ENCODE data around the gene TRMT10A.

Gene TRMT10A

GRCh38 chr4:99563310-99564186 lies at the start of gene TRMT10A:
TRMT10A (minus strand) TSS chr4:99564039; CDS start chr4:99559338, 4,701 bp downstream.
- peak; percentile 94 for DNase-seq

- no peak for DNase-seq
Observed at GRCh38 chr4:99612704-99613103, 48.9 kb upstream of the TRMT10A start.

- DNase-seq = no peak
Observed at GRCh38 chr4:99612281-99612680, 48.4 kb upstream of the TRMT10A start.

GRCh38 chr4:99610605-99611175 lies 46.9 kb upstream of the TRMT10A start:
- DNase-seq = no peak

GRCh38 chr4:99608417-99608816 lies 44.6 kb upstream of the TRMT10A start:
- DNase-seq = no peak

- DNase-seq = no peak
Observed at GRCh38 chr4:99606716-99607115, 42.9 kb upstream of the TRMT10A start.

GRCh38 chr4:99594818-99595217 lies 31.0 kb upstream of the TRMT10A start:
- DNase-seq = no peak

- no peak for DNase-seq
Observed at GRCh38 chr4:99593781-99594641, 30.2 kb upstream of the TRMT10A start.

- DNase-seq = no peak
Observed at GRCh38 chr4:99591757-99592156, 27.9 kb upstream of the TRMT10A start.

- DNase-seq = no peak
Observed at GRCh38 chr4:99587803-99588202, 24.0 kb upstream of the TRMT10A start.

GRCh38 chr4:99587309-99587708 lies 23.5 kb upstream of the TRMT10A start:
- no peak for DNase-seq

- DNase-seq = no peak
Observed at GRCh38 chr4:99586797-99587196, 23.0 kb upstream of the TRMT10A start.

GRCh38 chr4:99586322-99586721 lies 22.5 kb upstream of the TRMT10A start:
- DNase-seq = no peak

GRCh38 chr4:99585516-99585915 lies 21.7 kb upstream of the TRMT10A start:
- no peak for DNase-seq

GRCh38 chr4:99578714-99579113 lies 14.9 kb upstream of the TRMT10A start:
- DNase-seq = no peak

- DNase-seq = no peak
Observed at GRCh38 chr4:99574530-99575324, 10.9 kb upstream of the TRMT10A start, which contains the start of gene MTTP. MTTP (plus strand) TSS chr4:99574824; CDS start chr4:99574910, 86 bp downstream.

- no peak for DNase-seq
Observed at GRCh38 chr4:99573735-99574368, 10.0 kb upstream of the TRMT10A start.

GRCh38 chr4:99572527-99573240 lies 8.8 kb upstream of the TRMT10A start:
- no peak for DNase-seq

GRCh38 chr4:99571883-99572282 lies 8.0 kb upstream of the TRMT10A start:
- DNase-seq = no peak

GRCh38 chr4:99564921-99565320 lies 1.1 kb upstream of the TRMT10A start:
- DNase-seq = no peak

- DNase-seq = no peak
Observed at GRCh38 chr4:99552872-99553271, 11.0 kb downstream of the TRMT10A start.
